Mucosa of descending colon (tissue), 3 donors: ENCODE data around the gene SMARCB1. TPM values are rescaled to one million over a fixed set of nuclear protein-coding genes. Genes with fewer than 3 reads are reported as not detected.

Experiments used
- ATAC-seq: fragments of 200-7000 bp; cut with Tn5 transposase; one replicate; pipeline ENCODE4 v1.9.1; 2020; ENCODE audit warnings: mild to moderate bottlenecking, moderate library complexity
- DNase-seq, 3 donors: peaks; one replicate each; pipeline ENCODE4 v3.0.0-alpha.2; 2020
- H3K36me3 ChIP-seq: fragments of 200-600 bp; one replicate; pipeline ENCODE4 v1.8.0; 2021; ENCODE audit warnings: low read depth, mild to moderate bottlenecking
- H3K4me1 ChIP-seq: fragments of 200-600 bp; one replicate; pipeline ENCODE4 v1.8.0; 2021; ENCODE audit warnings: low read depth, mild to moderate bottlenecking
- H3K4me3 ChIP-seq: fragments of 200-600 bp; one replicate; pipeline ENCODE4 v1.8.0; 2021; ENCODE audit warnings: mild to moderate bottlenecking
- H3K9me3 ChIP-seq: fragments of 200-600 bp; one replicate; pipeline ENCODE4 v1.8.0; 2021; ENCODE audit warnings: mild to moderate bottlenecking
- CTCF ChIP-seq: fragments of 200-600 bp; IDR thresholded peaks from one replicate; pipeline ENCODE4 v1.8.0; 2022; ENCODE audit warnings: antibody characterized with exemption, mild to moderate bottlenecking
- intact Hi-C, 2 donors: fragments of 100-400 bp; cut with DNase I in 1 of 2; cut with micrococcal nuclease in 1 of 2; formaldehyde crosslinking; loops; one replicate each; pipeline versions ENCODE4 v1.11.0 to v1.11.1; 2022; cut with DNase I, micrococcal nuclease
- total RNA-seq, 3 donors: library from RNA; stranded (reverse); fragmentation: NEBNext Ultra II Directional in 2 of 3; extraction: Animal tissue kit (Norgen Biotek cat#: 25700) in 2 of 3; gene quantifications; one replicate each; pipeline versions ENCODE4 v1.2.1 to v1.2.4, GENCODE V29; 2021 to 2023
- donor health status: DM: no; HTN: no; CAD: no; lungs with moderate emphysema.
- donor health status: DM: no; HTN: no; CAD: no.
- donor health status: DM: no; HTN: yes; CAD: no.

Gene SMARCB1
- total RNA-seq, 3 donors from 2014 or later, result 60.1 to 85.1 (median 69.3) TPM

DNA sequence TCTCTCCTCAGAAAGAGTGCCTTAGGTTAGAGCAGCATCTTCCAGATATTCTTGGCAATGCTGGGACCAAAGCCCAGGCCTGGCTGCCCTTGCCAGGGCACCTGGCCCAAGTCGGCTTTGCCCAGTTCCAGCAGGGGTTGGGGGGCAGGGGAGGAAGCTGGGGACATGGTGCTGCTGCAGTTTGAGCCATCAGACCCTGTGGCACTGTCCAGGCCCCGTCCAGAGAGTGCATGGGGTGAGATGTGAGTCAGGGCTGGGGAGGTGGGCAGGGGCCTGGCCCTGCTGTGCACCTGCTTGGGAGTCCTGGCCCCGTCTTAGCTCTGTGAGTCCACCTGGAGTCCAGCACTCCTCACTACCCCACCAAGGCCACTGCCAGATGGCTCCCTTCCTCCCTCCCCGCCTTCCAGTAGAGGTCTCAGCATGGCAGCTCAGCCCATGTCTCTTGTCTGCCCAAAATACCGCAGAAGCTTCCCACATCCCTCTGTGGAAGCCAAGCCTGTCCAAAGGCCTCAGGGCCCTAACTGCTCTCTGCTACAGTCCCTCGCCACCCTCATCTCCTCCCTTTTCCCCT, 35.4 kb downstream of the SMARCB1 start:
- no peak for TF ChIP-seq CTCF
- no peak overlapping the region for H3K4me3 ChIP-seq
- ATAC-seq (no peak), DNase-seq (peak in 1 of 3 donors; percentile 40)
- intact Hi-C loops, result no loop called here
- H3K4me1 ChIP-seq, result no peaks in the 10 kb centered on the region
- peaks cover 7% of the 10 kb centered on the region for H3K36me3 ChIP-seq
- no peaks in the 10 kb centered on the region for H3K9me3 ChIP-seq

GRCh38 chr22:23823331-23823791, 36.6 kb downstream of the SMARCB1 start:
- Histone ChIP-seq H3K36me3 (peaks cover 7% of the 10 kb centered on the region), H3K4me3 (no peak overlapping the region), H3K9me3 (no peaks in the 10 kb centered on the region), H3K4me1 (no peaks in the 10 kb centered on the region)
- no peak for TF ChIP-seq CTCF
- intact Hi-C loops, result no loop called here
- peak in 1 of 3 donors; percentile 26 for DNase-seq
- no peak for ATAC-seq

GRCh38 chr22:23824476-23825245, 37.9 kb downstream of the SMARCB1 start:
- ATAC-seq, result no peak
- no peak overlapping the region for H3K4me3 ChIP-seq
- H3K36me3 ChIP-seq, result no peaks in the 10 kb centered on the region

DNA sequence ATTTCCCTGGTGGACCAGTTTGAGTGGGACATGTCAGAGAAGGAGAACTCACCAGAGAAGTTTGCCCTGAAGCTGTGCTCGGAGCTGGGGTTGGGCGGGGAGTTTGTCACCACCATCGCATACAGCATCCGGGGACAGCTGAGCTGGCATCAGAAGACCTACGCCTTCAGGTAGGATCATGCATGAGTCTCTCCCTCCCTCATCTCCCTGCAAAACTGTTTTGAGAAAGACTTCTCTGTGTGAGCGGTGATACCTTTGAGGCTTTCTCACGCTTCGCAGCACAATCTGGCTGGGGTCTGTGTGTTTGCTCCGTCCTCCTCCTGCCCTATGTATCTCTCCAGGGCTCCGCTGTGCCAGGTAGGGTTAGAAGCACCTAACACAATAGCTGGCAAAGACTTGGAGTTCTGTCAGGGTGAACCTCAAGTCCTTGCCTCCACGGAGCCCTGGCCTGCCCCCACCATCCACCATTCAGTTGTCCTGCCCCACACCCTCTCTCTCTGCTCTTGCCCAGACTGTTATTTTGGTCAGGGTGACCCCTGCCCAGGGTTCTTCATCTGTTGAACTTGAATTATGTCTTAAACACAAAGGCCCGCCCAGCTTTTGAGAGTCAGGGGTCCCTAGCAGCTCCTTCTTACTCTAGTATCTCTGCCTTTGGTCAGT, 38.6 kb downstream of the SMARCB1 start:
- intact Hi-C loops, result no loop called here
- H3K9me3 ChIP-seq, result no peaks in the 10 kb centered on the region
- DNase-seq (peak in 2 of 3 donors; percentile 3 to 7), ATAC-seq (no peak)
- no peak overlapping the region for H3K4me3 ChIP-seq
- no peaks in the 10 kb centered on the region for H3K4me1 ChIP-seq
- TF ChIP-seq CTCF, result no peak
- H3K36me3 ChIP-seq, result no peaks in the 10 kb centered on the region

More at GRCh38 chr22:23824476-23825245, 37.9 kb downstream of the SMARCB1 start:
- TF ChIP-seq CTCF, result no peak
- Histone ChIP-seq H3K9me3 (no peaks in the 10 kb centered on the region), H3K4me1 (no peaks in the 10 kb centered on the region)
- intact Hi-C loops, result no loop called here
- peak in 1 of 3 donors; percentile 25 for DNase-seq

DNA sequence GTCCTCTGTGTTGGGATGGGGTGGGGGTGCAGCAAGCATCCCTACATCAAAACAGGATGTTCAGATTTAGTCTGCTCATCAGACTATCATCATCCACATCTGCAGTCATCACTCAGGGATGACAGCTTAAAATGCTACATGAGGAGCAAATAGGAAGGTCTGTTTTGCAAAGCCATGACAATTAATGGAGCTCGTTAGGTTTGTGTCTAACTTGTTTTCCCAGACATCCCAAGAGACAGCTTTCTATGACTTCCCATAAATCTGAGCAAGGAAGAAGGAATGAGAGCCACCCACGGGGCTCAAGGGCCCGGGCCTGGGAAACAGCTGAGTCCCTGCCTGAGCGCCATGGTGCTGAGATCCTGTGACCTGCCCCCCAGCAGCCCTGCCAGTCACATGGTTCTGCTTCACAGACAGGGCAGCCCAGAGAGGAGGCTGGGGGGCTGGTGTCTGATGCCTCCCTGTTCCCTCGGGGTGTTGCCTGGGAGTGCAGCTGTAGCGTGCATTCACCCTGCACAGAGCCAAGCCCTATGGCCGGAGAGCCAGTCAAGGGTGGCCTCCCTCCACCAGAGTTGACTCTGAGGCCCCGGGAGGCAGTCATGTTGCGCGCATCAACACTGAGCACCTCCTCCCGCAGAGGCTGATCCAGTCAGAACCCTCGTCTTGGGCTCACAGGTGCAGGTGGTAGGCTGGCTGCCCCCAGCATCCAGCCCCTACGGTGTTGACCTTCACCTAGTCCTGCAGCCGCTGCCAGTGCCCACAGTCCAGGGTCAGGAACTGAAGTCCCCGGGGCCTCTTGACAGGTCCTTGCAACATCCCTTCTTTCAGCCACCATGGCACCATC, 40.0 kb downstream of the SMARCB1 start:
- Histone ChIP-seq H3K4me3 (no peak overlapping the region), H3K9me3 (no peaks in the 10 kb centered on the region), H3K36me3 (no peaks in the 10 kb centered on the region), H3K4me1 (no peaks in the 10 kb centered on the region)
- intact Hi-C loops, result no loop called here
- ATAC-seq (no peak), DNase-seq (peak in 2 of 3 donors; percentile 16 to 43)
- no peak for TF ChIP-seq CTCF
